Right lobe of liver (tissue), 6 donors: ENCODE results near the gene EPB41L4B. TPM values are rescaled to one million over a fixed set of nuclear protein-coding genes. Genes with fewer than 3 reads are reported as not detected.
"Not testable (repeated sequence)": the region's sequence is repeated elsewhere in the genome, so short reads cannot be mapped to it uniquely, and the experiment has no call there.

ENCODE experiments used
- ATAC-seq, 4 donors: fragments of 200-7000 bp; cut with Tn5 transposase; one replicate each; pipeline ENCODE4 v1.9.1; 2020; ENCODE audit warnings: mild to moderate bottlenecking in 4 of 4, moderate library complexity in 4 of 4
- DNase-seq, 3 donors: peaks; one replicate each; pipeline ENCODE4 v3.0.0-alpha.2; 2020
- H3K27ac ChIP-seq, 3 donors: fragments of 200-600 bp; one replicate each; pipeline ENCODE4 v1.8.0; 2022
- H3K27me3 ChIP-seq, 2 donors: fragments of 200-600 bp; one replicate each; pipeline ENCODE4 v1.8.0; 2022
- H3K36me3 ChIP-seq, 4 donors: fragments of 200-600 bp; sonication (generic) in 1 of 4; one replicate each; pipeline versions ENCODE4 v1.5.1 to v1.8.0; 2017 to 2022; ENCODE audit warnings: control low read depth in 1 of 4
- H3K4me1 ChIP-seq, 4 donors: fragments of 200-600 bp; sonication (generic) in 1 of 4; one replicate each; pipeline versions ENCODE4 v1.5.1 to v1.8.0; 2017 to 2022; ENCODE audit warnings: control low read depth in 1 of 4
- H3K4me3 ChIP-seq, 3 donors: fragments of 200-600 bp; one replicate each; pipeline ENCODE4 v1.8.0; 2022
- H3K9me3 ChIP-seq, 4 donors: fragments of 200-600 bp; sonication (generic) in 1 of 4; one replicate each; pipeline versions ENCODE4 v1.5.1 to v1.8.0; 2017 to 2022; ENCODE audit warnings: control low read depth in 1 of 4
- CTCF ChIP-seq, 4 donors: fragments of 200-600 bp in 3 of 4; fragments of 450-650 bp in 1 of 4; IDR thresholded peaks; one replicate each; pipeline versions ENCODE4 v1.5.1 to v1.8.0; 2016 to 2022; ENCODE audit warnings: antibody characterized with exemption in 4 of 4, mild to moderate bottlenecking in 2 of 4
- POLR2A ChIP-seq: fragments of 450-650 bp; IDR thresholded peaks from one replicate; pipeline ENCODE4 v1.6.1; 2017; ENCODE audit warnings: antibody characterized with exemption, mild to moderate bottlenecking
- WGBS: methylation state at CpG from one replicate; pipeline ENCODE4 v1.1.6; 2018; ENCODE audit warnings: low coverage, low lambda C conversion rate; ENCODE audit not compliant: insufficient coverage; ENCODE audit errors: missing lambda C conversion rate; 5-methylcytosine and 5-hydroxymethylcytosine counted together
- intact Hi-C, 2 donors: fragments of 100-400 bp; cut with DNase I; formaldehyde crosslinking; loops; one replicate each; pipeline versions ENCODE4 v1.11.2 to v1.14.1; 2022
- total RNA-seq, 6 experiments: library from RNA; depleted of rRNA in 2 of 6; stranded (reverse); fragments of >200 nt in 2 of 6; fragmentation: NEBNext Ultra II Directional in 3 of 6; extraction: Animal tissue kit (Norgen Biotek cat#: 25700) in 3 of 6; gene quantifications; one replicate each; pipeline versions ENCODE4 v1.1.0 to v1.2.4, GENCODE V29; 2016 to 2023
- donor health status: DM: no; HTN: yes; CAD: no.
- donor health status: DM: no; HTN: no; CAD: no.
- donor health status: DM: no; HTN: no; CAD: no.
- donor health status: DM: no; HTN: yes; CAD: no.
- donor health status: DM: no; HTN: yes; CAD: no.

EPB41L4B gene
- total RNA-seq, 6 experiments from 2014 or later = 29.0 to 89.0 (median 32.4) TPM

GRCh38 chr9:109286981-109287380 is 33.9 kb downstream of the EPB41L4B start:
- H3K4me1 ChIP-seq = peaks cover 0 to 23% (median 3%) of the 10 kb centered on the region in 4 donors
- intact Hi-C loops = no loop called here
- no peak overlapping the region for H3K4me3 ChIP-seq
- no peaks in the 10 kb centered on the region for H3K27me3 ChIP-seq
- H3K9me3 ChIP-seq = no peaks in the 10 kb centered on the region
- H3K27ac ChIP-seq = no peak overlapping the region
- no peak for TF ChIP-seq CTCF (IDR thresholded peaks at IDR 0.05)
- no peak for TF ChIP-seq POLR2A
- ATAC-seq (peak in 2 of 4 donors; percentile 16 to 26), DNase-seq (no peak)
- H3K36me3 ChIP-seq = no peaks in the 10 kb centered on the region

GRCh38 chr9:109286571-109286977 is 34.3 kb downstream of the EPB41L4B start:
- ATAC-seq = peak in 1 of 4 donors; percentile 71
- Histone ChIP-seq H3K36me3 (no peaks in the 10 kb centered on the region), H3K27ac (no peak overlapping the region), H3K27me3 (no peaks in the 10 kb centered on the region), H3K4me1 (peaks cover 0 to 19% (median 3%) of the 10 kb centered on the region in 4 donors), H3K9me3 (no peaks in the 10 kb centered on the region), H3K4me3 (no peak overlapping the region)
- 62% methylated on average over 4 of the region's 4 CpGs for WGBS
- intact Hi-C loops = no loop called here
- TF ChIP-seq POLR2A (no peak), CTCF (IDR thresholded peaks at IDR 0.05) (no peak)
- no peak for DNase-seq

GRCh38 chr9:109283672-109284071 is 37.2 kb downstream of the EPB41L4B start:
- H3K27ac ChIP-seq, H3K4me3 ChIP-seq, H3K27me3 ChIP-seq, DNase-seq, ATAC-seq, H3K9me3 ChIP-seq, intact Hi-C loops, H3K36me3 ChIP-seq: not testable (repeated sequence)
- H3K4me1 ChIP-seq = peaks cover 0 to 29% (median 3%) of the 10 kb centered on the region in 4 donors
- WGBS = 88% methylated on average over 2 of the region's 2 CpGs

- WGBS = 63% methylated on average over 2 of the region's 3 CpGs
- H3K4me1 ChIP-seq = peaks cover 0 to 36% (median 3%) of the 10 kb centered on the region in 4 donors
- no peaks in the 10 kb centered on the region for H3K27me3 ChIP-seq
- DNase-seq (no peak), ATAC-seq (no peak)
- H3K27ac ChIP-seq = no peak overlapping the region
- no peak overlapping the region for H3K4me3 ChIP-seq
- intact Hi-C loops = no loop called here
- no peaks in the 10 kb centered on the region for H3K9me3 ChIP-seq
- TF ChIP-seq CTCF (IDR thresholded peaks at IDR 0.05) (no peak), POLR2A (no peak)
- H3K36me3 ChIP-seq = no peaks in the 10 kb centered on the region
Measured at GRCh38 chr9:109283012-109283411, 37.8 kb downstream of the EPB41L4B start.

- no peak for ATAC-seq
- TF ChIP-seq CTCF (IDR thresholded peaks at IDR 0.05) (no peak), POLR2A (no peak)
Measured at GRCh38 chr9:109282302-109282701, 38.6 kb downstream of the EPB41L4B start.

More at GRCh38 chr9:109282302-109282701, 38.6 kb downstream of the EPB41L4B start:
- H3K4me1 ChIP-seq = peaks cover 0 to 42% (median 4%) of the 10 kb centered on the region in 4 donors
- no peaks in the 10 kb centered on the region for H3K36me3 ChIP-seq
- H3K27ac ChIP-seq = no peak overlapping the region
- WGBS = 97% methylated on average over 3 of the region's 3 CpGs
- intact Hi-C loops = no loop called here
- no peak overlapping the region for H3K4me3 ChIP-seq
- H3K27me3 ChIP-seq = no peaks in the 10 kb centered on the region
- DNase-seq = no peak
- H3K9me3 ChIP-seq = no peaks in the 10 kb centered on the region
